ENCODE data around the gene GPRIN1.
"Not testable (repeated sequence)": the region's sequence is repeated elsewhere in the genome, so short reads cannot be mapped to it uniquely, and the experiment has no call there.

GPRIN1 gene

DNA sequence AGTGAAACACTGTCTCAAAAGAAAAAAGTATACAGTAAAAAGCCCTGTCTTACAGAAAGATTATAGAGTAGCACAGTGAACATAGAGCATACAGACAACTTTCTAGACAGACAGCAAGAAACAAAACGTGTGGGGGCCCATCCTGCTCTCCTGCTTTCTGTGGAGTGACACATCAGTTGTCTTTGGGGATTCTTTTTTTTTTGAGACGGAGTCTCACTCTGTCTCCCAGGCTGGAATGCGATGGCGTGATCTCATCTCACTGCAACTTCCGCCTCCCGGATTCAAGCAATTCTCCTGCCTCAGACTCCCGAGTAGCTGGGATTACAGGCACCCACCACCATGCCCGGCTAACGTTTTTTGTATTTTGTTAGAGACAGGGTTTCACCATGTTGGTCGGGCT lies 46.0 kb downstream of the GPRIN1 start:
- DNase-seq, result no peak

DNA sequence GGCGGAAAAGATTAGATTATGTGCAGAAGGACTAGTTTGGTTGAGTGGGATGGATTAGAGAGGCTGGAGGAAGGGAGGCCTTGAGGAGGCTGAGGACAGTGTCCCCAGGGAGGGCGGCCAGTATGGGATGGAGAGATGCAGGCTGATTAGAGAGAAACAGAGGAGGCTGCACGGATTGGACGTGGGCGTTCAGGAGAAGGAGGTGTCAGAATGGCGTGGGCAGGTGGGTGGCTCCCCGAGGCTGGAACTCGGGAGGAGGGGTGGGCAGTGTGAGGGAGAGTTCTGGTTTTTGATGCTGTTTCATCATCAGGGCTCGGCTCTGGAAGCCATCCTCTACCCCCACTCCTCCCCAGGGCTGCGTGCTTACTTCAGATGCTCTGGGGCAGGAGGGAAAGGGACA lies 47.8 kb downstream of the GPRIN1 start:
- no peak for DNase-seq

DNA sequence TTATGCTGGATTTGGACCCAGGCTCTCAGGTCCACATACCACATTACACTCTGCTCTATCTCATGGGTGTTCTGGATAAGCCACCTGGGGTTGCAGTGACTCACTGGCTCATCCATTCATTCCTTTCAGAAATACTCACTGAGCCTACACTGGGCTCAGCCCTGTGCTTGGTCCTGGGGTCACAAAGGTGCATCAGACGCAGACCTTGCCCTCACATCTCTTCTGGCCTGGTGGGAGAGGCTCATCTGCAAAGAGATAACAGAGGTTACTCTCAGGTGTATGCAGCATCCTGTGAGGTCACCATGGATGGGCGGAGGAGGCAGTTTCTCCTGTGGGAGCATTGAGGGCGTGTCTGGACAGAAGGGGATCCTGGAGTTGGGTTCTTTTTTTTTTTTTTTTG lies 48.7 kb downstream of the GPRIN1 start:
- no peak for DNase-seq

DNA sequence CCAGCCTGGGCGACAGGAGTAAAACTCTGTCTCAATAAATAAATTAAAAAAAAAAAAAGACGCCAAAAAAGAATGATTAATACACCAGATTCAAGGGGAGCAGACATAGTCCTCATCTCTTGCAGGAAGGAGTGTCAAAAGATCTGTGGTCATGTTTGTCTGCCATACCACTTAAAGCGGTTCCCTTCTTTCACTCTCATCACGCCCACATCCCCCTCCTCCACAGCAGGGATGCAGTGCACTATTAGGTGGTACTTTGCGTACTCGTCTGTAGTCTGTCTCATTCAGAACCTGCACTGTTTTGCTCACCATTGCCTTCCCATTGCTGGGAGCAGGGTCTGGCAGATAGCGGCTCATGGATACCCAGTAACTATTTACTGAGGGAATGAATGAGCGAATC lies 49.6 kb downstream of the GPRIN1 start:
- DNase-seq, result no peak

DNA sequence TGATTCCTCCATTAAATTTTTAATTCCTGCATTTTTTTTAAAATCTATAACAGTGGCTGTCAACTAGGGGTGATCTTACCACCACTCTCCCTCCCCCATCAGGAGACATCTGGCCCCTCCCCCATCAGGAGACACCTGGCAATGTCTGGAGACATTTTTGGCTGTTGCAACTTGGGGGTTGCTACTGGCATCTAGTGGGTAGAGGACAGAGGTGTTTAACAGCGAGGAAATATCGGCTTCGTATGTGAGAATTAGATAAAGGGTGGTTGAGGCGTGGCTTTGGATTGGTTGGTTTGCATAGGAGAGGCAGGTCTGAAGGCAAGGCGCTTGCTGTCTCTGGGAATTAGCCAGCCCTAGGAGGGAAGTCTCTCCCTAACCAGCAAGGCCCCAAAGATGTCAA lies 50.3 kb downstream of the GPRIN1 start:
- no peak for DNase-seq

DNA sequence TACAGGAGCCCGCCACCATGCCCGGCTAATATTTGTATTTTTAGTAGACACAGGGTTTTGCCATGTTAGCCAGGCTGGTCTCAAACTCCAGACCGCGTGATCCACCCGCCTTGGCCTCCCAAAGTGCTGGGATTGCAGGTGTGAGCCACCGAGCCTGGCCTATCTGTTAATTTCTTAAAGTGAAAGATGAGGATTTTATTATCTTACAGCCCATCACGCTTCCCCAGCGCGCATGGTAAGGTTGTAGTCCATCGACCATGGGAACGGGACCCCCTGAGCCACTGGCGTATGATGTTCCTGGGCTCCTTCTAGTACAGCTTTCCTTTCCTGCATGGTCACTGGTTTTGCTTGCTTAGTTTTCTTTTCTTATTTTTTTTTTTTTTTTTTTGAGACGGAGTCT lies 52.1 kb downstream of the GPRIN1 start:
- DNase-seq, result no peak

DNA sequence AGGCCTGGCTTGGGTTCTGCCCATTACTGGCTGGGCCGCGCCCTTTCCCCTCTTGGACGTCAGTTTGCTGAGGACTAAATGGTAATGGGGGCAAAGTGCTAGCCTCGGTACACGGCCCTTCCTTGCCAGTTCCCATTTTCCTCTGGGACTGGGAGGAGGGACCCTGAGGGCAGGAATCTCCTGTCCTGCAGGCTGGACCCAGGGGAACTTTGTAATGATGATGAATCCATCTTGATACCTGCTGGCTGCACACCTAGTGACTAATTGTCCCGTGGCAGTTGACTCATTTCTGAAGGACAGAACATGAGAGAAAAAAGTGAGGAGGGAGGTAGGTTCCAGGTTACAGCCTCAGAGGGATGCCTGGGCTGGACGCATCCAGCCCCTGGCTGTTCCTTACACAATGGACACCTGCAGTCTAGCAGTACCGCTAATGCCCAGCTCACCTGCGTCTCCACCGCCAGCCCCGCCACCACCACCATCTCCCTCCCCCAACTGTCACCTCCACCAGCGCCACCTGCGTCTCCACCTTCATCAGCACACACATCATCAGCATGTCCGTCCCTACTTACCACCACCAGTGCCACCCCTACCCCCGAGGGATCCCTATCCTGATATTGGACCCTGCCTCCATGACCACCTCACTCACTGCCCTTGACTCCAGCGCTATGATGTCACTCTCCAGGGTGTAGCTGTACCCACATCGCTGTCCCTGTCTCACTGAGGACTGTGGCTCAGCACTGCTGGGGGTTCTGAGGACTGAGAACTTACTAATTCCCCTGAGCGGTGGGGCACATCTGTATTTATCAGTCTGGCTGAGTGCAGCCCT lies 56.5 kb downstream of the GPRIN1 start:
- no peak for DNase-seq

DNA sequence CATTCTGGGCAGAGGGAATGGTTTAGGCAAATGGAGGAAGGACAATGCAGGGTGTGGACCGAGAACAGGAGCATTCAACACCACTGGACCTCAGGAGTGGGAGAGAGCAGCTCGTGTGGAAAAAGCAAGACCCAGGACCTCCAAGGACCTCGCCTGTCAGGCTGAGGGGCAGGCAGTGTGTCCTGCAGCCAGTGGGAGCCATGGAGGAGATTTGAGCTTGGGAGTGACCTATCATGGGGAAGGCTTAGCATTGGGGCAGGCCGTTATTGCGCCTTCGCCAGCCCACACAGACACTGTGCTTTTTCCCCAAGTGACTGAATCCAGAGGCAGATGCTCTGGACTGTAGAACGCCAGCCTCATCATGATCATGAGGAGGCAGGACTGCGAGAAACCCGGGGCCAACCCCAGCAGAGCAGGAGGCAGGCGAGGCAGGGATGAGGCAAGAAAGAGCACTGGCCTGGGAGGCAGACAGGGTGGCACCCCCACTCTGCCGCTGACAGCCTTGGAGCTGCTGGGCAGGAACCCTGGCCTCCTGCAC lies 57.6 kb downstream of the GPRIN1 start:
- no peak for DNase-seq

DNA sequence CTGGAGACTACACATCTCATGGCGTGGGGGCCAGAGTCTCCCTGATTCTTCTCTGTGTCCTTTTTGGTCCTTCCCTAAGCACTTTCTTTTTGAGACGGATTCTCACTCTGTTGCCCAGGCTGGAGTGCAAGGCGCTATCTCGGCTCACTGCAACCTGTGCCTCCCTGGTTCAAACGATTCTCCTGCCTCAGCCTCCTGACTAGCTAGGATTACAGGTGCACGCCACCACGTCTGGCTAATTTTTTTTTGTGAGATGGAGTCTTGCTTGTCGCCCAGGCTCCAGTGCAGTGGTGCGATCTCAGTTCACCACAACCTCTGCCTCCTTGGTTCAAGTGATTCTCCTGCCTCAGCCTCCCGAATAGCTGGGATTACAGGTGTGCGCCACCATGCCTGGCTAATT lies 59.0 kb downstream of the GPRIN1 start:
- not testable (repeated sequence) for DNase-seq

DNA sequence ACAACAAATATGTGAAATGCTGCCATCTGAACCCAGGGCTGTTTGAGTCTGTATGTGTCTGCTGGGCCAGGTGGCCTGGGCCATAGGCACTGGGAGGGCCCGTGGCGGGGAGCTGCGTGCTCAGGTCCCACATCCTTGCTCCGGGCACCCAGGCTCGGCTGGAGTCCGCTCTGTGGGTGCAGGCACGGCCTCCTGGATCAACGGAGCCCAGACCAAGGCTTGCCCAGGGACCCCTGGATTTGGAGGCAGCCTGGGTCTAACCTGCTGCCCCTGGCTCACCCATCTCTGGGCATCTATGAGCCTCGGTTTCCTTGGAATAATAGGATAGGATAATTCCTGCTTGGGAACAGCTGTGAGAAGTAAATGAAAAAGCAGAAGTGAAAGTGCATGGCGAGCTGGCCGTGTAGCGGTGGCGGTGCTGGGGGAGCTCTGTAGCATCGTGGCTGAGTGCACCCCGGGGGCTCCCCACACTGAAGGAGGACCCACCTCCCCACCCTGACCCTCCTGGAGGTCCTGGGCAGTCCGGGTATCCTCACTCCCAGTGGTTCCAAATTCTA lies 59.6 kb downstream of the GPRIN1 start:
- peak in 1 of 2 experiments; percentile 17 for DNase-seq

DNA sequence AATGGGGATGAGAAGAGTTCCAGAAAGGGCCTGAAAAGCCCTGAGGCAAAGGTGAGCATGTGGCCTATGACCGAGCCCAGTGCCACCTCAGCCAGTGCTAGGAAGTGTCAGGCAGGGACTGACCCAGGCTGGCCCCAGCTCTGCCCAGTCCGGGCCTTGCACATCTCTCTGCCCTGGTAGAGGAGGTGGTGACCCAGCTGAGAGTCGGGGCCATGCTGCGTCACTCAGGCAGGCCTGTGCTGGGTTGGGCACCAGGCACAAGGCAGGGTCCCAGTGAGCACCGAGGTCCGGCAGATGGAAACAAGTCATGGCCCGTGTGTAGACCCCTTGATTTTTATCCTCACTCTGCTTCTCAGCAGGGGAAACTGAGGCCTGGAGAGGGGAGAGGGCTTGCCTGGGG lies 60.1 kb downstream of the GPRIN1 start:
- no peak for DNase-seq

DNA sequence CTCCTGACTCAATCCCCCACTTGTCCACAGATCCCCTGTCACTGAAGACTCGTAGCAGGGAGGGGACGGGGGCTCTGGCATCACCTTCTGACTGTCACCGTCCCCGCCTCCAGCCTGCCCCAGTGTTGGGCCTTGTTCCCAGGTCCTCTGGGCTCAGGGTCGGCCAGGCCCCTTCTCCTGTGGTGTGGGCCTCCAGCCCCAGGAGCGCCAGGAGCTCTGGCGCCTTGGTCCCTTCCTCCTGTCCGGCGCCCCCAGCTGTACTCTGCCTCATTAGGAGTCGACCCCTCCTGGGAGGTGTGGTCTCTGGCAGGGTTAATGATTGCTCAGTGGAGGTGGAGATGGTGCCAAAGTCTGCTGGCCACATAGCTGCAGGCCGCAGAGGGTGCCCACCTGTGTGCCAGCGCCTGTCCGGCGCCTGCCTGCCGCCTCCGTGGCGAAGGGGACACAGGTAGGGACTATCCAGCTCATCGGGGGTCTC lies 61.0 kb downstream of the GPRIN1 start, which contains the start of gene CDHR2:
CDHR2 (plus strand) TSS at position 376 of the 478 bp plus-strand sequence. CDS start 16,011 bp downstream, outside the sequence.
- no peak for DNase-seq

DNA sequence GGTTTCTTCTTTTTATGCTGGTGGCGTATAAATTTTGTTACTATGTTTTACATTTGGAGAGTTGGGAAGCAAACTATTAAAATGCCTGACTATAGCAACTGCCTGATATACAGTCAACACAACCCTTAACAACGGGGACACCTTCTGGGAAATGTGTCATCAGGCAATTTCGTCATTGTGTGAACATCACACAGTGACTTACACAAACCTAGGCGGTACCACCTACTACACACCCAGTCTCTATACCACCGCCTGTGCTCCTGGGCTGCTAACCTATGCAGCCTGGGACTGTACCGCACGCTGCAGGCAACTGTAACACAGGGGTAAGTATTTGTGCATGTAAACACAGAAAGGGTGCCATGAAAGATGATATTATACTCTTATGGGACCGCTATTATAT lies 62.2 kb downstream of the GPRIN1 start:
- peak; percentile 4 to 11 for DNase-seq
